H1 (cell line): ENCODE data around the gene LRRTM4. TPM values are rescaled to one million over a fixed set of nuclear protein-coding genes. Genes with fewer than 3 reads are reported as not detected.

Experiments
- CTCF ChIA-PET: fragments of 300-600 bp; sonication (Branson Sonifier 250); formaldehyde crosslinking; loops from one replicate; lab custom pipeline; 2021; ENCODE audit not compliant: partially characterized antibody; lab: Charles Lee
- POLR2A ChIA-PET: fragments of 300-600 bp; sonication (Branson Sonifier 250); formaldehyde crosslinking; loops from one replicate; lab custom pipeline; 2021; ENCODE audit warnings: inconsistent platforms; ENCODE audit not compliant: partially characterized antibody; lab: Charles Lee
- DNase-seq, 2 experiments: peaks; one replicate each; pipeline versions ENCODE4 v3.0.0 to v3.0.0-alpha.2; 2010 to 2022; ENCODE audit warnings: low spot score in 2 of 2, low read depth in 1 of 2, mixed read lengths in 1 of 2
- FAIRE-seq: peaks from 2 replicates; lab custom pipeline; 2011; peaks lifted over from hg19 to GRCh38; lab: Jason Lieb, UNC
- H2AFZ ChIP-seq: 2 replicates; pipeline ENCODE4 v1.8.1; 2012; ENCODE audit warnings: low read length, inconsistent platforms
- H2AK5ac ChIP-seq: 2 replicates; pipeline ENCODE4 v1.6.1; 2013; ENCODE audit warnings: low read depth, low read length
- H2BK120ac ChIP-seq: replicated peaks from 2 replicates; pipeline ENCODE3; 2013; ENCODE audit warnings: low read depth, low read length, inconsistent platforms
- H2BK12ac ChIP-seq: 2 replicates; pipeline ENCODE4 v1.6.1; 2013; ENCODE audit warnings: low read depth, low read length
- H2BK15ac ChIP-seq: 2 replicates; pipeline ENCODE4 v1.6.1; 2013; ENCODE audit warnings: low read length
- H2BK20ac ChIP-seq: 2 replicates; pipeline ENCODE4 v1.6.1; 2013; ENCODE audit warnings: low read length
- H2BK5ac ChIP-seq: 2 replicates; pipeline ENCODE4 v1.6.1; 2013; ENCODE audit warnings: low read depth, low read length
- H3K14ac ChIP-seq: 2 replicates; pipeline ENCODE4 v1.6.1; 2013; ENCODE audit warnings: inconsistent platforms; ENCODE audit not compliant: insufficient read length
- H3K18ac ChIP-seq: 2 replicates; pipeline ENCODE4 v1.6.1; 2013; ENCODE audit warnings: low read length; ENCODE audit errors: extremely low read depth
- H3K23ac ChIP-seq: 2 replicates; pipeline ENCODE4 v1.6.1; 2013; ENCODE audit warnings: inconsistent platforms; ENCODE audit not compliant: insufficient read length
- H3K23me2 ChIP-seq: 2 replicates; pipeline ENCODE4 v1.6.1; 2013; ENCODE audit warnings: low read depth, low read length
- H3K27ac ChIP-seq: 2 replicates; pipeline ENCODE4 v1.6.1; 2011; ENCODE audit warnings: low read depth, low read length, inconsistent platforms
- H3K27me3 ChIP-seq, 4 experiments: replicated peaks in 1 of 4; 1 replicate in 1 of 4; 2 replicates in 3 of 4; pipeline versions ENCODE4 v1.6.1 to v1.8.1; 2011 to 2013; ENCODE audit warnings: low read length in 3 of 4, mild to moderate bottlenecking in 3 of 4, inconsistent platforms in 2 of 4, mixed read lengths in 2 of 4, moderate library complexity in 1 of 4; ENCODE audit not compliant: control insufficient read depth in 3 of 4, insufficient read depth in 3 of 4; ENCODE audit errors: extremely low read depth in 1 of 4
- H3K36me3 ChIP-seq, 4 experiments: 2 replicates each; pipeline versions ENCODE4 v1.6.1 to v1.8.1; 2011 to 2013; ENCODE audit warnings: mild to moderate bottlenecking in 4 of 4, low read length in 3 of 4, moderate library complexity in 2 of 4, control low read depth in 1 of 4, inconsistent platforms in 1 of 4; ENCODE audit not compliant: insufficient read depth in 4 of 4, control insufficient read depth in 2 of 4
- H3K4ac ChIP-seq: replicated peaks from 2 replicates; pipeline ENCODE3; 2013; ENCODE audit warnings: low read length, low read depth, mixed read lengths, inconsistent platforms; ENCODE audit not compliant: insufficient read length
- H3K4me1 ChIP-seq, 4 experiments: replicated peaks in 1 of 4; 1 replicate in 1 of 4; 2 replicates in 3 of 4; pipeline versions ENCODE4 v1.6.1 to v1.8.1; 2011 to 2013; ENCODE audit warnings: low read length in 3 of 4, inconsistent platforms in 2 of 4, mixed read lengths in 1 of 4; ENCODE audit not compliant: insufficient read depth in 4 of 4, control insufficient read depth in 3 of 4
- H3K4me2 ChIP-seq, 2 experiments: 2 replicates each; pipeline versions ENCODE4 v1.6.1 to v1.8.1; 2011 to 2013; ENCODE audit warnings: low read depth in 2 of 2, low read length in 2 of 2, control low read depth in 1 of 2, inconsistent platforms in 1 of 2, mild to moderate bottlenecking in 1 of 2; ENCODE audit not compliant: insufficient read depth in 1 of 2
- H3K4me3 ChIP-seq, 4 experiments: fragments of 200-600, 300-600 bp in 1 of 4; sonication (generic), shearing (Covaris generic), sonication (Bioruptor Twin) in 1 of 4; 2 replicates each; pipeline versions ENCODE4 v1.5.1 to v1.8.1; 2011 to 2016; ENCODE audit warnings: low read length in 4 of 4, low read depth in 3 of 4, control low read depth in 2 of 4, inconsistent platforms in 2 of 4, mild to moderate bottlenecking in 2 of 4, mixed read lengths in 1 of 4, moderate library complexity in 1 of 4; ENCODE audit not compliant: insufficient read depth in 2 of 4; ENCODE audit errors: extremely low read depth in 1 of 4
- H3K56ac ChIP-seq: replicated peaks from 2 replicates; pipeline ENCODE3; 2013; ENCODE audit warnings: low read depth, mild to moderate bottlenecking, mixed read lengths, low read length, inconsistent platforms; ENCODE audit not compliant: insufficient read length
- H3K79me1 ChIP-seq: 2 replicates; pipeline ENCODE4 v1.6.1; 2013; ENCODE audit warnings: low read depth, low read length, control low read depth
- H3K79me2 ChIP-seq, 2 experiments: 2 replicates each; pipeline versions ENCODE4 v1.6.1 to v1.8.1; 2012 to 2013; ENCODE audit warnings: low read length in 2 of 2, mild to moderate bottlenecking in 2 of 2, inconsistent platforms in 1 of 2; ENCODE audit not compliant: insufficient read depth in 2 of 2, control insufficient read depth in 1 of 2
- H3K9ac ChIP-seq, 4 experiments: replicated peaks in 1 of 4; 1 replicate in 1 of 4; 2 replicates in 3 of 4; pipeline versions ENCODE4 v1.6.1 to v1.8.1; 2011 to 2013; ENCODE audit warnings: low read depth in 3 of 4, low read length in 3 of 4, control low read depth in 2 of 4, mild to moderate bottlenecking in 2 of 4, moderate library complexity in 2 of 4, inconsistent platforms in 1 of 4; ENCODE audit errors: extremely low read depth in 1 of 4
- H3K9me3 ChIP-seq, 2 experiments: 2 replicates each; pipeline versions ENCODE4 v1.6.1 to v1.8.1; 2012 to 2013; ENCODE audit warnings: mild to moderate bottlenecking in 2 of 2, moderate library complexity in 2 of 2, control low read depth in 1 of 2, inconsistent platforms in 1 of 2, low read depth in 1 of 2, low read length in 1 of 2, mixed read lengths in 1 of 2; ENCODE audit not compliant: insufficient read depth in 2 of 2
- H4K20me1 ChIP-seq, 2 experiments: replicated peaks in 1 of 2; 2 replicates each; pipeline versions ENCODE3 to v1.8.1; 2011 to 2013; ENCODE audit warnings: inconsistent platforms in 2 of 2, low read length in 2 of 2, mild to moderate bottlenecking in 1 of 2; ENCODE audit not compliant: insufficient read depth in 2 of 2, control insufficient read depth in 1 of 2
- H4K5ac ChIP-seq: 2 replicates; pipeline ENCODE4 v1.6.1; 2013; ENCODE audit warnings: low read length, low read depth, mixed read lengths, inconsistent platforms; ENCODE audit not compliant: insufficient read length
- H4K8ac ChIP-seq: 2 replicates; pipeline ENCODE4 v1.8.0; 2013; ENCODE audit warnings: mild to moderate bottlenecking, moderate library complexity, low read length, inconsistent platforms; ENCODE audit not compliant: insufficient read depth; ENCODE audit errors: extremely low read depth
- H4K91ac ChIP-seq: replicated peaks from 2 replicates; pipeline ENCODE3; 2013; ENCODE audit warnings: low read length, mixed read lengths, inconsistent platforms; ENCODE audit not compliant: insufficient read length
- CBX5 ChIP-seq: fragments of 300-800, 300-1000 bp; sonication (generic); IDR thresholded peaks from 2 replicates; pipeline ENCODE4 v1.7.1; 2016; ENCODE audit warnings: antibody characterized with exemption, low read length, low read depth
- CREB1 ChIP-seq: IDR thresholded peaks from 2 replicates; pipeline ENCODE4 v1.6.1; 2012; ENCODE audit warnings: inconsistent platforms
- EP300 ChIP-seq, 2 experiments: IDR thresholded peaks; 1 replicate in 1 of 2; 2 replicates in 1 of 2; pipeline ENCODE4 v1.6.1; 2011 to 2012; ENCODE audit warnings: low read depth in 2 of 2, low read length in 2 of 2, mild to moderate bottlenecking in 2 of 2, borderline replicate concordance in 1 of 2, inconsistent platforms in 1 of 2, moderate library complexity in 1 of 2
- SAP30 ChIP-seq: fragments of 300-600 bp; sonication (generic); IDR thresholded peaks from 2 replicates; pipeline ENCODE4 v1.7.1; 2012; ENCODE audit warnings: low read length, moderate library complexity, mild to moderate bottlenecking, inconsistent platforms; ENCODE audit not compliant: insufficient read depth, insufficient replicate concordance
- SIN3A ChIP-seq, 2 experiments: IDR thresholded peaks in 1 of 2; conservative IDR thresholded peaks in 1 of 2; 2 replicates each; pipeline ENCODE4 v1.6.1; 2011 to 2012; ENCODE audit warnings: low read length in 2 of 2, improper control_type of control experiment in 1 of 2, low read depth in 1 of 2, mild to moderate bottlenecking in 1 of 2
- SP2 ChIP-seq: IDR thresholded peaks from 2 replicates; pipeline ENCODE4 v1.6.1; 2012; ENCODE audit warnings: mild to moderate bottlenecking, low read length, inconsistent platforms
- USF2 ChIP-seq: IDR thresholded peaks from 2 replicates; pipeline ENCODE4 v1.6.1; 2011; ENCODE audit warnings: low read length, improper control_type of control experiment
- WGBS, 2 experiments: shearing (Covaris generic) in 1 of 2; methylation state at CpG; one replicate each; pipeline versions ENCODE4 v1.1.6 to v1.1.7; 2013 to 2015; ENCODE audit warnings: low lambda C conversion rate in 2 of 2, mixed read lengths in 2 of 2, inconsistent platforms in 1 of 2, low coverage in 1 of 2, missing lambda C conversion rate in 1 of 2; ENCODE audit not compliant: insufficient replicate concordance in 2 of 2, insufficient coverage in 1 of 2, insufficient read length in 1 of 2; ENCODE audit errors: extremely low coverage in 1 of 2, missing lambda C conversion rate in 1 of 2; 5-methylcytosine and 5-hydroxymethylcytosine counted together
- polyA plus RNA-seq, 7 experiments: library from polyadenylated mRNA; depleted of rRNA in 3 of 7; stranded (reverse) in 5 of 7; unstranded in 2 of 7; fragments of >200 nt in 5 of 7; fragments of 200-250 nt in 2 of 7; gene quantifications; 1 replicate in 5 of 7; 2 replicates in 1 of 7; 4 replicates in 1 of 7; pipeline versions ENCODE4 v1.2.1 to v1.2.3, GENCODE V29; 2011 to 2013; ENCODE audit warnings: missing spikeins in 2 of 7, mixed read lengths in 2 of 7
- total RNA-seq: library from RNA; stranded (reverse); fragmentation: NEBNext Ultra II Directional; extraction: Animal tissue kit (Norgen Biotek cat#: 25700); gene quantifications from 2 replicates; pipeline ENCODE4 v1.2.1, GENCODE V29; 2021

Gene LRRTM4
- total and polyA plus RNA-seq, 2 of the 8 experiments (the other 6 are each of a cell fraction or from before 2014, with no cell fraction given) = 3.6 to 9.5 TPM

- Histone ChIP-seq H3K4ac (no peak overlapping the region), H2BK5ac (no peak overlapping the region), H3K18ac (no peak overlapping the region), H3K23me2 (no peaks in the 10 kb centered on the region), H3K27ac (no peak overlapping the region), H2BK120ac (no peak overlapping the region), H3K14ac (no peak overlapping the region), H4K8ac (no peak overlapping the region), H3K23ac (no peak overlapping the region), H2AK5ac (no peak overlapping the region), H3K79me2 (peaks cover 0 to 38% of the 10 kb centered on the region in 2 experiments; a peak in 2 of 4 replicates), H2AFZ (no peak overlapping the region), H3K79me1 (no peaks in the 10 kb centered on the region), H3K36me3 (peaks cover 0 to 3% (median 0%) of the 10 kb centered on the region in 4 experiments; a peak in 1 of 8 replicates), H3K9me3 (no peaks in the 10 kb centered on the region), H4K5ac (no peak overlapping the region), H4K91ac (no peak overlapping the region), H3K4me2 (no peak overlapping the region), H3K56ac (no peak overlapping the region), H2BK15ac (no peak overlapping the region), H4K20me1 (no peaks in the 10 kb centered on the region), H3K4me3 (no peak overlapping the region), H2BK12ac (no peak overlapping the region), H2BK20ac (no peak overlapping the region), H3K27me3 (no peaks in the 10 kb centered on the region), H3K4me1 (peaks cover 0 to 5% (median 0%) of the 10 kb centered on the region in 4 experiments; a peak in 1 of 7 replicates), H3K9ac (no peak overlapping the region)
- WGBS, 2 experiments = 92% methylated on average over 4 of the region's 4 CpGs; no CpG with 5 or more reads in 1 of the 2 experiments
- POLR2A ChIA-PET = interaction anchor here (0.9 kb wide), 1 partner anchor 8 kb away, joined by 4 read pairs; the partner anchor contains the start of gene LRRTM4
- FAIRE-seq (no peak), DNase-seq (no peak)
- CTCF ChIA-PET = interaction anchor here (1.1 kb wide), 1 partner anchor 78 kb away, joined by 3 read pairs; no protein-coding TSS in a partner anchor
- TF ChIP-seq USF2 (no peak), EP300 (IDR thresholded peaks at IDR 0.05; ENCODE audit: borderline replicate concordance in 1 of 2, low read depth in 2 of 2, low read length in 2 of 2) (no peak), CBX5 (no peak), SIN3A (conservative IDR thresholded peaks at IDR 0.05 in 1 of 2, IDR thresholded peaks at IDR 0.05 in 1 of 2; ENCODE audit: low read depth in 1 of 2, low read length in 2 of 2) (no peak), SP2 (no peak), SAP30 (no peak), CREB1 (no peak)
Observed at GRCh38 chr2:77513191-77513590, 9.0 kb downstream of the LRRTM4 start.
